ENCODE data around the gene RIPOR3. TPM values are rescaled to one million over a fixed set of nuclear protein-coding genes. Genes with fewer than 3 reads are reported as not detected.

The RIPOR3 gene
- total RNA-seq, 1 experiment from 2014 or later, result 0.46 TPM

DNA sequence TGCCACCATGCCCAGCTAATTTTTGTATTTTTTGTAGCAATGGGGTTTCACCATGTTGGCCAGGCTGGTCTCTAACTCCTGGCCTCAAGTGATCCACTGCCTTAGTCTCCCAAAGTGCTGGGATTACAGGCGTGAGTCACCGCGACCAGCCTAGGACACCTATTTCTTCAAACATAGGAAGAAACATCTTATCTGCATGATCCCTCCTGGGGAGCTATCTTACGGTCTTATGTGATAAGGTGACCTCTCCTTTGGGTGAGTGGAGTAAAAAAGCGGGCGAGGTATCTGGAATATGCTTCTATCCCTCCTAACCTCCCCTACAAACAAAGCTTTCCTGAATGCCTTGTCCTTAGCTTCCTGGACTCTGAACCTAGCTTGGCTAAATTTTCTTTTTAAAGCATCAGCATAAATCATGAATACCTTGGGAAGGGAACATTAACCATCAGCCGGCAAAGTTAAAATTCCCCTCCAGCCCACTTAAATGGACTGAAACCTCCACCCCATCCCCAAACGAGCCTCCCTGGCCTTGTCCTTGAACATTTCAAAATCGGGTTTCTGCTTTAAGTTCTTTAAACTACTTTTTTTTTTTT lies 24.5 kb downstream of the RIPOR3 start:
- H4K91ac ChIP-seq (ENCODE audit: insufficient read length, low read depth, low read length), result no peak overlapping the region
- H2BK15ac ChIP-seq (ENCODE audit: low read depth, low read length), result no peak overlapping the region
- WGBS (ENCODE audit: extremely low coverage, insufficient read length, low lambda C conversion rate), result no CpG with 5 or more reads among the region's 9 CpGs
- H3K27me3 Mint-ChIP-seq (ENCODE audit: low read depth), result no peaks in the 10 kb centered on the region; the same call in 1 of the 2 replicates
- peaks cover 11 to 25% of the 10 kb centered on the region in 2 experiments for H3K4me1 Mint-ChIP-seq
- no peak overlapping the region for H3K23ac ChIP-seq (ENCODE audit: insufficient read length, low read depth, low read length)
- H3K4me2 ChIP-seq (ENCODE audit: insufficient read depth, insufficient read length, low read length), result no peak overlapping the region
- no peak overlapping the region for H4K8ac ChIP-seq (replicated peaks; ENCODE audit: insufficient read length, low read depth, low read length)
- no peaks in the 10 kb centered on the region for H3K4me1 ChIP-seq (ENCODE audit: insufficient read depth, low read length)
- no peaks in the 10 kb centered on the region for H3K27me3 ChIP-seq (ENCODE audit: insufficient read depth, low read length)
- no peak overlapping the region for H3K27ac ChIP-seq (ENCODE audit: insufficient read length, low read depth, low read length)
- H3K23me2 ChIP-seq (ENCODE audit: insufficient read length, low read depth, low read length, poor library complexity, severe bottlenecking), result no peaks in the 10 kb centered on the region
- no peak for DNase-seq
- H2AK5ac ChIP-seq (ENCODE audit: insufficient read length, low read length), result no peak overlapping the region
- no peak overlapping the region for H3K4me3 Mint-ChIP-seq
- no peak overlapping the region for H3K56ac ChIP-seq (ENCODE audit: insufficient read length, low read depth, low read length)
- H4K20me1 ChIP-seq (ENCODE audit: control insufficient read depth, insufficient read depth, insufficient read length), result no peaks in the 10 kb centered on the region
- H3K4ac ChIP-seq (ENCODE audit: low read depth, low read length), result no peak overlapping the region
- no peaks in the 10 kb centered on the region for H3K9me3 Mint-ChIP-seq
- H2AFZ ChIP-seq (ENCODE audit: low read length), result no peak overlapping the region
- TF ChIP-seq, protein P1, sequence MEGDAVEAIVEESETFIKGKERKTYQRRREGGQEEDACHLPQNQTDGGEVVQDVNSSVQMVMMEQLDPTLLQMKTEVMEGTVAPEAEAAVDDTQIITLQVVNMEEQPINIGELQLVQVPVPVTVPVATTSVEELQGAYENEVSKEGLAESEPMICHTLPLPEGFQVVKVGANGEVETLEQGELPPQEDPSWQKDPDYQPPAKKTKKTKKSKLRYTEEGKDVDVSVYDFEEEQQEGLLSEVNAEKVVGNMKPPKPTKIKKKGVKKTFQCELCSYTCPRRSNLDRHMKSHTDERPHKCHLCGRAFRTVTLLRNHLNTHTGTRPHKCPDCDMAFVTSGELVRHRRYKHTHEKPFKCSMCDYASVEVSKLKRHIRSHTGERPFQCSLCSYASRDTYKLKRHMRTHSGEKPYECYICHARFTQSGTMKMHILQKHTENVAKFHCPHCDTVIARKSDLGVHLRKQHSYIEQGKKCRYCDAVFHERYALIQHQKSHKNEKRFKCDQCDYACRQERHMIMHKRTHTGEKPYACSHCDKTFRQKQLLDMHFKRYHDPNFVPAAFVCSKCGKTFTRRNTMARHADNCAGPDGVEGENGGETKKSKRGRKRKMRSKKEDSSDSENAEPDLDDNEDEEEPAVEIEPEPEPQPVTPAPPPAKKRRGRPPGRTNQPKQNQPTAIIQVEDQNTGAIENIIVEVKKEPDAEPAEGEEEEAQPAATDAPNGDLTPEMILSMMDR (conservative IDR thresholded peaks at IDR 0.05), result no peak
- no peak overlapping the region for H3T11ph ChIP-seq (ENCODE audit: low read length)
- no peak overlapping the region for H4K5ac ChIP-seq (ENCODE audit: insufficient read length, low read depth, low read length)
- no peak overlapping the region for H2BK20ac ChIP-seq (ENCODE audit: low read depth, low read length, poor library complexity, severe bottlenecking)
- no peak overlapping the region for H2BK12ac ChIP-seq (ENCODE audit: insufficient read length, low read depth, low read length)
- no peak overlapping the region for H3K14ac ChIP-seq (ENCODE audit: insufficient read depth, low read length)
- H3K79me2 ChIP-seq (ENCODE audit: insufficient read depth, low read length), result no peaks in the 10 kb centered on the region
- H3K36me3 Mint-ChIP-seq (ENCODE audit: insufficient read depth in 1 of 3, low read depth in 3 of 3), result no peaks in the 10 kb centered on the region; a peak in 1 of 7 replicates
- H3K9me3 ChIP-seq (ENCODE audit: control insufficient read depth, low read depth, low read length), result no peaks in the 10 kb centered on the region
- no peak overlapping the region for H2BK5ac ChIP-seq (ENCODE audit: insufficient read length, low read length)
- H3K27ac Mint-ChIP-seq, result no peak overlapping the region
- no peak overlapping the region for H3K9ac ChIP-seq (ENCODE audit: extremely low read depth, insufficient read length, low read length)
- no peak overlapping the region for H3K18ac ChIP-seq (ENCODE audit: insufficient read length, low read depth, low read length)
- H2BK120ac ChIP-seq (ENCODE audit: low read depth, low read length, poor library complexity, severe bottlenecking), result no peak overlapping the region
- no peaks in the 10 kb centered on the region for H3K79me1 ChIP-seq (ENCODE audit: insufficient read depth, low read depth, low read length, poor library complexity, severe bottlenecking)
